ENCODE measurements around the gene GID4.
A peak's percentile ranks its signal among the peaks of the same experiment; 100 is the strongest.

DNA sequence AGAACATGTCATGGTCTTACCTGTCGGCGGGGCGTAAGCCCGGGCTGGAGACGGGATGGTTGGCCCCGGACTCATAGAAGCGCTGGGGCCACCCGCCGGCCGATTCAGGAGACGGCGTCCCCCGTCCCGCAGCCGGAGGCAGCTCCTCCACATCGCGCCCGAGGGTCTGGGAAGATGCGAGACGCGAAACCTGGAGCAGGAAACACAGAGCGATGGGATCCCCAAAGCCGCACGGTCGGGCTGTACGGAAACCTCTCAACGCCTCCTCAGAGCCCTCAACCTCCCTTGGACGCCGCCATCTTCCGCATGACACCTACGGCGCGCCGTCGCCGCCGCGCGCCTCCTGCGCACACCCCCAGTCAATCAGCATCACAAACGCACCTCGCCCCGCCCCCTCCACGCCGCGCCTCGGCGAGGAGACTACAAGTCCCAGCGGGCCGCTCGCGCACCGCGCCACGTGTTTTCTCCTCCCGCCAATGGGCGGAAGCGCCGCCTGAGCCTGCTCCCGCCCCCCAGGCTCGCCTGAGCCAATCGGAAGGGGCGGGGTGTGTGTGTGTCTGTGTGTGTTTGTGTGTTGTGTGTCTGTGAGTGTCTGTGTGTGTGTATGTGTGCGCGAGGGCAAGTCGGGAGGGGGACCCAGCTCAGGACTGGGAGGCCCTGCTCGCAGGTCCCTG is at the start of gene GID4, which contains the start of gene ATPAF2:
- TF ChIP-seq, protein P1, sequence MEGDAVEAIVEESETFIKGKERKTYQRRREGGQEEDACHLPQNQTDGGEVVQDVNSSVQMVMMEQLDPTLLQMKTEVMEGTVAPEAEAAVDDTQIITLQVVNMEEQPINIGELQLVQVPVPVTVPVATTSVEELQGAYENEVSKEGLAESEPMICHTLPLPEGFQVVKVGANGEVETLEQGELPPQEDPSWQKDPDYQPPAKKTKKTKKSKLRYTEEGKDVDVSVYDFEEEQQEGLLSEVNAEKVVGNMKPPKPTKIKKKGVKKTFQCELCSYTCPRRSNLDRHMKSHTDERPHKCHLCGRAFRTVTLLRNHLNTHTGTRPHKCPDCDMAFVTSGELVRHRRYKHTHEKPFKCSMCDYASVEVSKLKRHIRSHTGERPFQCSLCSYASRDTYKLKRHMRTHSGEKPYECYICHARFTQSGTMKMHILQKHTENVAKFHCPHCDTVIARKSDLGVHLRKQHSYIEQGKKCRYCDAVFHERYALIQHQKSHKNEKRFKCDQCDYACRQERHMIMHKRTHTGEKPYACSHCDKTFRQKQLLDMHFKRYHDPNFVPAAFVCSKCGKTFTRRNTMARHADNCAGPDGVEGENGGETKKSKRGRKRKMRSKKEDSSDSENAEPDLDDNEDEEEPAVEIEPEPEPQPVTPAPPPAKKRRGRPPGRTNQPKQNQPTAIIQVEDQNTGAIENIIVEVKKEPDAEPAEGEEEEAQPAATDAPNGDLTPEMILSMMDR (IDR thresholded peaks at IDR 0.05): peak in 1 of 4 donors; percentile 3
- peak; percentile 44 for TF ChIP-seq POLR2A (IDR thresholded peaks at IDR 0.05)

Measured in right lobe of liver (tissue), 4 donors.